SH-SY5Y (cell line): ENCODE results near the gene OSGEPL1.

Source experiments
- GATA2 ChIP-seq: IDR thresholded peaks from 2 replicates; pipeline ENCODE4 v1.6.1; 2011; ENCODE audit warnings: mild to moderate bottlenecking, low read depth, low read length
- GATA3 ChIP-seq: IDR thresholded peaks from 2 replicates; pipeline ENCODE4 v1.6.1; 2011; ENCODE audit warnings: low read depth, mild to moderate bottlenecking, low read length, moderate library complexity

- TF ChIP-seq GATA2 (no peak), GATA3 (no peak)
Measured at GRCh38 chr2:189709501-189710221, 52.9 kb downstream of the OSGEPL1 start.
